ENCODE data around the gene METTL4.

DNA sequence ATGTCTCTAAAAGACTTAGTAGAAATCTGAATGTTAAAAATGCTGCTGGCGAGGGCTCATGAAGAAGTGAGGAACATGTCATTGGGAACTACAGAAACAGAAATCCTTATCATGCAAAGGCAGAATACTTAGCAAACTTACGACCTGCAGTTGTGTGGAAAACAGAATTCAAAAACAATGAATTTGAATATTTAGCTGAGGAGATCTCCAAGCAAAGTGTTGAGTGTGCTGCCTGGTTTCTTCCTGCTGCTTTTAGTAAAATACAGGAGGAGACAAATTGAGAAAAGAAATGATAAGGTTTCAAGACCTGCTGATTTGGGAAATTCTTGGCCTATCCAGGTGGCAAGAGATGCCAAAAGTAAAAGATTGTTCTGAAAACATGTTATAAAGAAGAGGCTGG, 38.5 kb downstream of the METTL4 start:
- TF ChIP-seq POLR2A (IDR thresholded peaks at IDR 0.05; ENCODE audit: low read length) (no peak), GATA1 (IDR thresholded peaks at IDR 0.05; ENCODE audit: low read depth, low read length) (no peak)
